DOHH2 (cell line): ENCODE results near the gene HBB.

Source experiments
- H3F3A ChIP-seq: fragments of 200-600 bp; sonication (generic), shearing (Covaris generic); 2 replicates; pipeline ENCODE4 v1.6.0; 2016; ENCODE audit warnings: antibody characterized with exemption, mild to moderate bottlenecking; ENCODE audit not compliant: control insufficient read depth, insufficient read depth
- H3K27ac ChIP-seq: fragments of 200-600 bp; sonication (generic); 2 replicates; pipeline ENCODE4 v1.5.1; 2014; ENCODE audit warnings: low read depth, mild to moderate bottlenecking, low read length, moderate library complexity
- H3K27me3 ChIP-seq: fragments of 200-600 bp; sonication (generic); 2 replicates; pipeline ENCODE4 v1.6.1; 2014; ENCODE audit warnings: mild to moderate bottlenecking, low read length, mixed read lengths; ENCODE audit not compliant: control insufficient read depth
- H3K36me3 ChIP-seq: fragments of 200-600 bp; sonication (generic); 2 replicates; pipeline ENCODE4 v1.6.1; 2014; ENCODE audit warnings: mild to moderate bottlenecking, low read length, moderate library complexity, mixed read lengths; ENCODE audit not compliant: control insufficient read depth
- H3K4me1 ChIP-seq: fragments of 200-600 bp; sonication (generic); 2 replicates; pipeline ENCODE4 v1.6.1; 2014; ENCODE audit warnings: mild to moderate bottlenecking, low read length, mixed read lengths; ENCODE audit not compliant: control insufficient read depth
- H3K4me2 ChIP-seq: fragments of 200-600 bp; sonication (generic); 2 replicates; pipeline ENCODE4 v1.6.0; 2014; ENCODE audit warnings: mild to moderate bottlenecking, low read length, moderate library complexity
- H3K4me3 ChIP-seq: fragments of 200-600 bp; sonication (generic); 2 replicates; pipeline ENCODE4 v1.5.1; 2014; ENCODE audit warnings: mild to moderate bottlenecking, low read length, mixed read lengths
- H3K79me2 ChIP-seq: fragments of 200-600 bp; sonication (generic); 2 replicates; pipeline ENCODE4 v1.6.1; 2014; ENCODE audit warnings: mild to moderate bottlenecking, low read length, mixed read lengths; ENCODE audit not compliant: control insufficient read depth
- H3K9me2 ChIP-seq: fragments of 200-600 bp; sonication (generic); replicated peaks from 2 replicates; pipeline ENCODE4 v1.6.1; 2014; ENCODE audit warnings: mild to moderate bottlenecking, low read length, mixed read lengths; ENCODE audit not compliant: control insufficient read depth
- H3K9me3 ChIP-seq: fragments of 200-600 bp; sonication (generic); 2 replicates; pipeline ENCODE4 v1.6.1; 2014; ENCODE audit warnings: antibody characterized with exemption, low read length, mixed read lengths; ENCODE audit not compliant: control insufficient read depth, insufficient read depth
- H4K20me1 ChIP-seq: fragments of 200-600 bp; sonication (generic); 2 replicates; pipeline ENCODE4 v1.6.0; 2014; ENCODE audit warnings: low read depth, mild to moderate bottlenecking, antibody characterized with exemption, low read length, moderate library complexity; ENCODE audit not compliant: control insufficient read depth, insufficient read depth
- EZH2phosphoT487 ChIP-seq: fragments of 200-600 bp; sonication (generic); IDR thresholded peaks from 2 replicates; pipeline ENCODE4 v1.6.1; 2017; ENCODE audit warnings: borderline replicate concordance, mild to moderate bottlenecking, antibody characterized with exemption, low read length, moderate library complexity, mixed read lengths
- TF ChIP-seq, protein P1 (sequence below): fragments of 200-600 bp; sonication (generic); IDR thresholded peaks from one replicate; pipeline ENCODE4 v1.5.1; 2014; ENCODE audit warnings: antibody characterized with exemption, mild to moderate bottlenecking, low read depth, low read length; ENCODE audit not compliant: poor library complexity, severe bottlenecking

The HBB gene

DNA sequence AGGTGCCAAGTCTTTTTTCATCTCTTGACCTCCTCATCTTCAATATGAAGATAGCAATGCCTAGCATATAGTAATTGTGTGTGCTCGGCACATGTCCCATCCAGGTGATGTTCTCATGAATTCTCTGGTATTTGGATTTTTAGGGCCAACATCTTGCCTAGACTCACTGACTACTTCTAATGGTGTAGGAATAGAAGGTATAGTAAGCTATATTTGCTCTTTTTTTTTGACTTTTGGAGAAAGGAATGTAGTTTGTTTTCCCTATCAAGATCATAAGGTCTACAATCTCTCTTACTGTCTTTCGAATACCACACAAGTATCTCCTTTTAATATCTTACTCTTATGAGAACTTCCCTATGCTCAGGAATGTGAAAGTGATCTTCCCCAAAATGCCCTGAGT is 4.2 kb upstream of the HBB start:
- Histone ChIP-seq H3K4me3 (no peak overlapping the region), H3K79me2 (no peaks in the 10 kb centered on the region), H3K36me3 (no peaks in the 10 kb centered on the region), H3K27me3 (no peaks in the 10 kb centered on the region), H3F3A (no peaks in the 10 kb centered on the region), H4K20me1 (no peaks in the 10 kb centered on the region), H3K4me2 (no peak overlapping the region), H3K27ac (no peak overlapping the region), H3K4me1 (no peaks in the 10 kb centered on the region), H3K9me3 (no peaks in the 10 kb centered on the region), H3K9me2 (no peaks in the 10 kb centered on the region)
- TF ChIP-seq, protein P1, sequence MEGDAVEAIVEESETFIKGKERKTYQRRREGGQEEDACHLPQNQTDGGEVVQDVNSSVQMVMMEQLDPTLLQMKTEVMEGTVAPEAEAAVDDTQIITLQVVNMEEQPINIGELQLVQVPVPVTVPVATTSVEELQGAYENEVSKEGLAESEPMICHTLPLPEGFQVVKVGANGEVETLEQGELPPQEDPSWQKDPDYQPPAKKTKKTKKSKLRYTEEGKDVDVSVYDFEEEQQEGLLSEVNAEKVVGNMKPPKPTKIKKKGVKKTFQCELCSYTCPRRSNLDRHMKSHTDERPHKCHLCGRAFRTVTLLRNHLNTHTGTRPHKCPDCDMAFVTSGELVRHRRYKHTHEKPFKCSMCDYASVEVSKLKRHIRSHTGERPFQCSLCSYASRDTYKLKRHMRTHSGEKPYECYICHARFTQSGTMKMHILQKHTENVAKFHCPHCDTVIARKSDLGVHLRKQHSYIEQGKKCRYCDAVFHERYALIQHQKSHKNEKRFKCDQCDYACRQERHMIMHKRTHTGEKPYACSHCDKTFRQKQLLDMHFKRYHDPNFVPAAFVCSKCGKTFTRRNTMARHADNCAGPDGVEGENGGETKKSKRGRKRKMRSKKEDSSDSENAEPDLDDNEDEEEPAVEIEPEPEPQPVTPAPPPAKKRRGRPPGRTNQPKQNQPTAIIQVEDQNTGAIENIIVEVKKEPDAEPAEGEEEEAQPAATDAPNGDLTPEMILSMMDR = no peak
- no peak for TF ChIP-seq EZH2phosphoT487

DNA sequence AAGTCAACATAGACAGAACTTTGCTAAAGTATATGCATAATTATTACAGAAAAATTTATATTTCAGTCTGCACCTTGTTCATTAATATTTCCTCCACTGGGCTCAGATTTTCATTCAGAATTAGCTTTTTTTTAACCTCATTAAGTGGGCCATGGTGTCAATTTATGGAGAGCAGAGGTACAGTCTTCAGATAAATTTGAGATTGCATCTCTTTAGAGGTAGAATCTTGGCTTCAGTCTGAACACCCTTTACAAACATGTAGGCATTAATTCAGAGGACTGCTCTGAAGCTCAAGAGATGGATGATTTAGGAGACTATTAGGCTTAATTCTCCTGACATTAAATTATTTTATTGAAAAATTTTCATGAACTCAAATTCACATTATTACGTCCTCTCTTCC is 3.4 kb upstream of the HBB start:
- Histone ChIP-seq H3K27me3 (no peaks in the 10 kb centered on the region), H3K9me3 (no peaks in the 10 kb centered on the region), H3K4me2 (no peak overlapping the region), H3K36me3 (no peaks in the 10 kb centered on the region), H3K79me2 (no peaks in the 10 kb centered on the region), H3K4me3 (no peak overlapping the region), H3F3A (no peaks in the 10 kb centered on the region), H4K20me1 (no peaks in the 10 kb centered on the region), H3K4me1 (no peaks in the 10 kb centered on the region), H3K9me2 (no peaks in the 10 kb centered on the region), H3K27ac (no peak overlapping the region)
- TF ChIP-seq, protein P1 = no peak
- no peak for TF ChIP-seq EZH2phosphoT487

DNA sequence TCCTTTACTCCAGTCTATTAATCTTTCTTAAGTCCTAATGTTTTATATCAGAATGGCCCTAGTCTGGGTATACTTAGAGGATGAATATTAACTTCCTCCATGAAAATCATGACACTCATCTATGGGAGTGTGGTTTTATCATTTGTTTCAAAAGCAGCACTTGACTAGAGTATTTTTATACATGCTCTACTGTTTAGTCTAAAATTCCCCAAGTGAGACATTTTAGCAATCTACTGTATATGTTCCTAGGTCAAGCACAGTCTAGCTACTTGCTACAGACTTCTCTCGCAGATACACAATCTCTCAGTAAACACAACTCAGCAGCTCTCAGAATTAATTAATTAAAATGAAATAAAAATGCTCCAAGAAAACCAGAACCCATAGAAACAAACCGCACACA is 2.9 kb upstream of the HBB start:
- Histone ChIP-seq H3K9me3 (no peaks in the 10 kb centered on the region), H3F3A (no peaks in the 10 kb centered on the region), H3K4me2 (no peak overlapping the region), H4K20me1 (no peaks in the 10 kb centered on the region), H3K79me2 (no peaks in the 10 kb centered on the region), H3K4me3 (no peak overlapping the region), H3K27me3 (no peaks in the 10 kb centered on the region), H3K27ac (no peak overlapping the region), H3K4me1 (no peaks in the 10 kb centered on the region), H3K9me2 (no peaks in the 10 kb centered on the region), H3K36me3 (no peaks in the 10 kb centered on the region)
- TF ChIP-seq EZH2phosphoT487 = no peak
- TF ChIP-seq, protein P1 = no peak

DNA sequence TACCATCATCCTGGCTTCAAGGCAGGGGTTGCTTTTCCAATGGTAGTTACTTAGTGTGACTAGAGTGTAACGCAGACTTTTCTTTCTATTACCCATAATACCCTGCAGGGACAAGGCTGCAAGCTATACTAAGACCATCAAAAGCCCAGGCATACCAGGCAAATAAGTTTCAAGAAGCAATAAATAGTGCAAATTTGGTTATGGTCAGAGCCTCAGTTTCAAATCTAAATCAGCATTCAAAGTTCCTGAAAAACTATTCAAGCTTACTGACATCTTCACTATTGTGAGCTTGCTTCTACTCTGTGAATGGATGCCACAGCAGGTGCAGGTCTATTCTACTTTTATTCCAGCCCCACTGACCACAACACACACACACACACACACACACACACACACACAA is 2.5 kb upstream of the HBB start:
- H3K4me3 ChIP-seq = no peak overlapping the region
- no peaks in the 10 kb centered on the region for H3F3A ChIP-seq
- H3K4me1 ChIP-seq = no peaks in the 10 kb centered on the region
- no peaks in the 10 kb centered on the region for H3K9me3 ChIP-seq
- TF ChIP-seq, protein P1 = no peak
- no peaks in the 10 kb centered on the region for H4K20me1 ChIP-seq
- H3K9me2 ChIP-seq = no peaks in the 10 kb centered on the region
- H3K27me3 ChIP-seq = no peaks in the 10 kb centered on the region
- no peaks in the 10 kb centered on the region for H3K79me2 ChIP-seq
- no peak overlapping the region for H3K4me2 ChIP-seq
- H3K27ac ChIP-seq = no peak overlapping the region
- no peaks in the 10 kb centered on the region for H3K36me3 ChIP-seq
